ENCODE measurements around the gene WDR46. TPM values are rescaled to one million over a fixed set of nuclear protein-coding genes. Genes with fewer than 3 reads are reported as not detected.

Gene WDR46
- total and polyA plus RNA-seq, 2 of the 13 experiments (the other 11 are each of a cell fraction or from before 2014, with no cell fraction given) = 47.4 to 105 TPM

GRCh38 chr6:33288921-33289783, at the start of gene WDR46, which contains the start of gene PFDN6 (continued):
- TF ChIP-seq SNAPC4 (CRISPR knock-in tag; IDR thresholded peaks at IDR 0.05) (no peak), CENPT (CRISPR knock-in tag; IDR thresholded peaks at IDR 0.05; ENCODE audit: low read depth) (no peak), ZBTB25 (CRISPR knock-in tag; IDR thresholded peaks at IDR 0.05) (peak; percentile 30; the same call in 1 of the 2 replicates), ZNF816 (CRISPR knock-in tag; IDR thresholded peaks at IDR 0.05; ENCODE audit: borderline replicate concordance) (no peak; the same call in 1 of the 2 replicates), ZBTB44 (CRISPR knock-in tag; IDR thresholded peaks at IDR 0.05) (no peak), ZNF234 (CRISPR knock-in tag; conservative IDR thresholded peaks at IDR 0.05) (no peak), SMARCE1 (IDR thresholded peaks at IDR 0.05; ENCODE audit: borderline replicate concordance) (no peak), RBAK (CRISPR knock-in tag; IDR thresholded peaks at IDR 0.05) (no peak), ZNF180 (CRISPR knock-in tag; IDR thresholded peaks at IDR 0.05; ENCODE audit: borderline replicate concordance, low read depth) (no peak), ZNF557 (CRISPR knock-in tag; IDR thresholded peaks at IDR 0.05) (0 out of 2 replicates have a peak, but pooled peaks have one; percentile 18), DDIT3 (CRISPR knock-in tag; IDR thresholded peaks at IDR 0.05) (no peak), ZNF770 (CRISPR knock-in tag; IDR thresholded peaks at IDR 0.05) (no peak), MED1 (CRISPR knock-in tag; IDR thresholded peaks at IDR 0.05) (no peak), MYNN (CRISPR knock-in tag; IDR thresholded peaks at IDR 0.05; ENCODE audit: low read depth) (no peak), RXRA (CRISPR knock-in tag; IDR thresholded peaks at IDR 0.05) (no peak; the same call in 1 of the 2 replicates), CREM (IDR thresholded peaks at IDR 0.05) (peak; percentile 99), CREM (CRISPR knock-in tag; IDR thresholded peaks at IDR 0.05) (no peak)
